GM19455 (cell line): ENCODE results near the gene RIPPLY3.

Source experiments
- ATAC-seq: cut with Tn5 transposase; IDR thresholded peaks from one replicate; pipeline ENCODE4 v1.9.1; 2021; ENCODE audit not compliant: unreplicated experiment

The RIPPLY3 gene

GRCh38 chr21:37055271-37055855 lies 48.9 kb downstream of the RIPPLY3 start:
- ATAC-seq, result no peak

DNA sequence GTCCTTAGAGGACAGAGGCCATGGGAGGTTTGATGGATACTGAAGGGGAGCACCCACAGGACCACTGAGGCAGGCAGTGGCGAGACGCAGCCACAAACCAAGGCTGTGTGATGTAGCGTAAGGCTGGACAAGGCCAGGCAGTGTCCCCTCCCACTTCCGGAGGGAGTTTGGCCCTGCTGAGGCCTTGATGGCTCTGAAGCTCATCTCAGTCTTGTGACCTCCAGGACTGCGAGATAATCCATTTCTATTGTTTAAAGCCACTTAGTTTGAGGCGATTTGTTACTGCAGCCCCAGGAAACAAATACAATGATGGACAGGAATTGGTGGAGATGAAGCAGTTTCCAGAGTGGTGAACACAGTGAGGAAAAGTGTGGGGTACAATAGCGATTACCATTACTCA lies 51.1 kb downstream of the RIPPLY3 start:
- ATAC-seq, result no peak

DNA sequence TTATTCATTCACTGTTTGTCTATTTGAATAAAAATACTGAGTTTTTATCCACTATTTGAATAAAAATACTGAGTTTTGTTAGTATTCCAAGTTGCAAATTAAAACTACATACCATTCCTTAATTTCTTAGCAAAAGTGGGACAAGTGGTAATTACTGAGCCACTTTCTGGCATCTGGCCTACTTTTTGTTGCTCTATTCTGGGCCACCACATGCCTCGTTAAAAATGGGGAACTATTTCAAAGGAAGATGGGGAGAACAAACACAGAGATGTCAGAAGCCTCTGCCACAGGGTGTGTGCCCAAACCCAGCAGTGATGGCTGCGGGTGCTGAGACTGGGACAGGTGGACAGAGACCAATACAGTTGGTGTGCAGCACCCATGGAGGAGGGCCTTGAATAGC lies 51.8 kb downstream of the RIPPLY3 start:
- ATAC-seq, result no peak

DNA sequence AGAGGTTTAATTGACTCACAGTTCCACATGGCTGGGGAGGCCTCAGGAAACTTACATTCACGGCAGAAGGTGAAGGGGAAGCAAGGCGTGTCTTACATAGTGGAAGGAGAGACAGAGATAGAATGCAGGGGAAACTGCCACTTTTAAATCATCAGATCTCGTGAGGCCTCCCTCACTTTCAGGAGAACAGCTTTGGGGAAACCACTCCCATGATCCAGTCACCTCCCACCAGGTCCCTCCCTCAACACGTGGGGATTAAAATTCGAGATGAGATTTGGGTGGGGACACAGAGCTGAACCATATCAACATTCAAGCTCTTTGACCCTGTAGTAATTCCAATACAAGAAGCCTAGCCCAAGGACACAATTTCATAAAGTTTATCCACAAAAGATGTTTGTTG lies 52.7 kb downstream of the RIPPLY3 start:
- ATAC-seq, result no peak

DNA sequence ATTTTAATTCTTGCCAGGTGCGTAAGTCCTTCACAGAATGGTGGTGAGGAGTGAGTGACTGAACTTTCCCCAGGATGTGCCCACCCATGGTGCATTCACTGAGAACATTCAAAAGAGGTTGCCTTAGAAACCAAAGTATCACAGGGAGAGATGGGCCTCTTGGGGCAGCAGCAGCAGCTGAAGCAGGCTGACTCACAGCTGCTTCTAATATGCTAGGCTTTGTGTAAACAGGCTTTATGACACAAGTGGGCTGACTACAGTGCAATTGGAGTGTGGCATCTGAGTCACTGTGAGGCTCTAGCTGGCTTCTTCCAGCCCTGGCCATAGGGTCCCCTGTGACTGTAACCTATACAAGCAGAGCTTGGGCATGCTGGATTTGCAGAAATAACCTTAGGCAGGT lies 53.8 kb downstream of the RIPPLY3 start:
- no peak for ATAC-seq

- no peak for ATAC-seq
Observed at GRCh38 chr21:37061926-37062592, 55.6 kb downstream of the RIPPLY3 start.

- no peak for ATAC-seq
Observed at GRCh38 chr21:37062593-37062935, 56.1 kb downstream of the RIPPLY3 start.

DNA sequence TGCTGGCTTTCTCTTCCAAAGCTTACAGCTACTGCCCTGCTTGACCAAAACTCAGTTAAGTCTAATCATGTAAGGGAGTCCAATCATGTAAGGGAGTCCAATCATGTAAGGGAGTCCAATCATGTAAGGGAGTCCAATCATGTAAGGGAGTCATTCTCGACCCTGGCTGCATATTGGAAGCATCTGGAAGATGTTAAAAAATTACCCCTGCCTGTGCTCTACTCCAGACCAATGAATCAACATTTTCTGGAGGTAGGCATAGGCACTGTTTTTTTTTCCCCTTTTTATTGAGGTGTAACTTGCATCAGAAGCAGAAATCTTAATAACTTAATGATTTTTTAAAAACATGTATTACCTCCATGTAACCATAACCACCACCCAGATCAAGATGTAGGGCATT lies 56.9 kb downstream of the RIPPLY3 start:
- ATAC-seq, result no peak

DNA sequence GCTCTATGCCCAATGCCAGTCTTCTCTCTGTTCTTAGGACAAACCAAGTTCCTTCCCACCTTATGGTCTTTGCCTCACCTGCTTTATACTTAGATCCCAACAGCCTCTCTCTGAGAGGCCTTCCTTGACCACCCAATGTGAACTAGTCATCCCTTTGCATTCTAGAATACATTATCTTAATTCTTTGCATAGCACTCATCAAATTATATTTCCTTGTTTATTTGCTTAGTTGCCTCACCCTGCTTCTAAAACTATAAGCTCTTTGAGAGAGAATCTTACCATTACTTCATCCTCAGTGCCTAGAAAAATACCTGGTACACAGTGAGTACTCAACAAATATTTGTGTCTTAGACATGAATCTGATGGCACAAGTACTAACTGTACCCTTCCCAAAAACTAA lies 58.3 kb downstream of the RIPPLY3 start:
- no peak for ATAC-seq

DNA sequence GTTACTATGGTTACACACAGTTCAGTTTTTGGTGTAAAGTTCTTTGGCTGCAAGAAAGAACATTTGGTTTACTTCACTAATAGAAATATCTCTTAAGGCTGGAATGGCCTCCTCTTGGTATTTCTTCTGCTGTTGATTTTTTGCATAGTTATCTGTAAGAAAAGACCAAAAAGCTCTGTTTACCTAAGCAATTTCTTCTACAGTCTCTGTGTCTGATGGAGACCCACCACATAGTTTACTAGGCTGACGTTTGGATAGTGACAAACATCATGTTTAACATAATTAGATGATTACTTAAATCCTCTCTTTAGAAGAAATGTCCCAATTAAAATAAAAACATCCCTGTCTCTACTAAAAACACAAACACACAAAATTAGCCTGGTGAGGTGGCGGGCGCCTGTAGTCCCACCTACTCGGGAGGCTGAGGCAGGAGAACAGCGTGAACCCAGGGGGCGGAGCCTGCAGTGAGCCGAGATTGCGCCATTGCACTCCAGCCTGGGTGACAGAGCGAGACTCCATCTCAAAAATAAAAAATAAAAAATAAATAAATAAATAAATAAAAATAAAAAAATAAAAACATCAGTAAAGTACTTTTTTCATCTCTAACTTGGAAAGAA lies 59.2 kb downstream of the RIPPLY3 start:
- no peak for ATAC-seq
